NCI-H226 (cell line): Measurements from ENCODE around the gene TAP1.
"Not testable (repeated sequence)": the region's sequence is repeated elsewhere in the genome, so short reads cannot be mapped to it uniquely, and the experiment has no call there.

Source experiments
- DNase-seq: peaks from one replicate; pipeline ENCODE4 v3.0.0-alpha.2; 2015

TAP1 gene

GRCh38 chr6:32839356-32839755 lies 14.1 kb downstream of the TAP1 start:
- DNase-seq = no peak

GRCh38 chr6:32838114-32838958 lies 15.2 kb downstream of the TAP1 start, which contains the start of gene TAP2:
TAP2 (minus strand) TSS chr6:32838739; CDS start chr6:32838233, 506 bp downstream.
- DNase-seq = peak; percentile 83

- no peak for DNase-seq
Observed at GRCh38 chr6:32837651-32838113, 15.8 kb downstream of the TAP1 start.

- no peak for DNase-seq
Observed at GRCh38 chr6:32836873-32837272, 16.6 kb downstream of the TAP1 start.

GRCh38 chr6:32835167-32835893 lies 18.2 kb downstream of the TAP1 start:
- no peak for DNase-seq

- DNase-seq = no peak
Observed at GRCh38 chr6:32833664-32834063, 19.8 kb downstream of the TAP1 start.

- no peak for DNase-seq
Observed at GRCh38 chr6:32832535-32832934, 21.0 kb downstream of the TAP1 start.

GRCh38 chr6:32830936-32831335 lies 22.6 kb downstream of the TAP1 start:
- no peak for DNase-seq

- no peak for DNase-seq
Observed at GRCh38 chr6:32830017-32830416, 23.5 kb downstream of the TAP1 start.

GRCh38 chr6:32829495-32829894 lies 24.0 kb downstream of the TAP1 start:
- DNase-seq = no peak

- no peak for DNase-seq
Observed at GRCh38 chr6:32827025-32827424, 26.5 kb downstream of the TAP1 start.

GRCh38 chr6:32825966-32826365 lies 27.5 kb downstream of the TAP1 start:
- peak; percentile 29 for DNase-seq

GRCh38 chr6:32819729-32820128 lies 33.8 kb downstream of the TAP1 start:
- DNase-seq = peak; percentile 69

- no peak for DNase-seq
Observed at GRCh38 chr6:32818867-32819266, 34.6 kb downstream of the TAP1 start.

- DNase-seq = no peak
Observed at GRCh38 chr6:32816746-32817204, 36.7 kb downstream of the TAP1 start, which contains the start of gene HLA-DOB. HLA-DOB (minus strand) TSS chr6:32817002; CDS start chr6:32816951, 51 bp downstream.

- DNase-seq = no peak
Observed at GRCh38 chr6:32815996-32816395, 37.5 kb downstream of the TAP1 start.

- DNase-seq = no peak
Observed at GRCh38 chr6:32815115-32815514, 38.4 kb downstream of the TAP1 start.

GRCh38 chr6:32814145-32814544 lies 39.4 kb downstream of the TAP1 start:
- DNase-seq = no peak

- DNase-seq = no peak
Observed at GRCh38 chr6:32809171-32809570, 44.3 kb downstream of the TAP1 start.

- no peak for DNase-seq
Observed at GRCh38 chr6:32807020-32807580, 46.4 kb downstream of the TAP1 start.

- DNase-seq = not testable (repeated sequence)
Observed at GRCh38 chr6:32805404-32805803, 48.1 kb downstream of the TAP1 start.

- no peak for DNase-seq
Observed at GRCh38 chr6:32803416-32803815, 50.1 kb downstream of the TAP1 start.

- no peak for DNase-seq
Observed at GRCh38 chr6:32799740-32800139, 53.8 kb downstream of the TAP1 start.
